ENCODE results near the gene IFNL2.

DNA sequence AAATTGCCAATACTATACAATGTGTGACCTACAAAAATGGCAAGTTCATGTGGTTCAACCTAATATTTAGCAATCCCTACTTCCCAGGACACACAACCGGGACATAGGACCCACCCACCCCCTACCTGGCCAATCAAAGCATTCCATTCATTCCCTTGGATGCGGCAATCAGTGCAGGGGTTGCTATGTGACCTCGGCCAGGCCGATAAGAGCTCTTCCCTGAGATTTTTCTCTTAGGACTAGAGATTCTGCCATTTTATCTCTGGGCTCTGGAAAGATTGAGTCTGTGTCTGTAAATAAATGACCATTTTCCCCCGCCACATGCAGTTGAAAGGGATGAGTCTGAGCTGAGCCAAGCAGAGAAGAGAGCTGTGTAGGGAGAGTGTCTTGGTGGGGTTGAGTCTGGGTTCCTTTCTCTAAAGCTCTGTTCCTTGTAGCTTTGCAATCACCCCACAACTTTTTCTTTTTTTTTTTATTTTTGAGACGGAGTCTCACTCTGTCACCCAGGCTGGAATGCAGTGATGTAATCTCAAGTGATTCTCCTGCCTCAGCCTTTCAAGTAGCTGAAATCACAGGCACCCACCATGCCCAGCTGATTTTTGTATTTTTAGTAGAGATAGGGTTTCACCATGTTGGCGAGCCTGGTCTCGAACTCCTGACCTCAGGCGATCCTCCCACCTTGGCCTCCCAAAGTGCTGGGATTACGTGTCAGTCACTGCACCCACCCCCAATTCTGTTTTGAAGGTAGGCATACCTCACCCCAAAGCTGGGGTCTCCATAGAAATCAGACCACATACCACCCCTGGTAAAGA lies 35.4 kb downstream of the IFNL2 start:
- TF ChIP-seq POLR2A (IDR thresholded peaks at IDR 0.05; ENCODE audit: low read depth, low read length) = no peak
- TF ChIP-seq, protein P1, sequence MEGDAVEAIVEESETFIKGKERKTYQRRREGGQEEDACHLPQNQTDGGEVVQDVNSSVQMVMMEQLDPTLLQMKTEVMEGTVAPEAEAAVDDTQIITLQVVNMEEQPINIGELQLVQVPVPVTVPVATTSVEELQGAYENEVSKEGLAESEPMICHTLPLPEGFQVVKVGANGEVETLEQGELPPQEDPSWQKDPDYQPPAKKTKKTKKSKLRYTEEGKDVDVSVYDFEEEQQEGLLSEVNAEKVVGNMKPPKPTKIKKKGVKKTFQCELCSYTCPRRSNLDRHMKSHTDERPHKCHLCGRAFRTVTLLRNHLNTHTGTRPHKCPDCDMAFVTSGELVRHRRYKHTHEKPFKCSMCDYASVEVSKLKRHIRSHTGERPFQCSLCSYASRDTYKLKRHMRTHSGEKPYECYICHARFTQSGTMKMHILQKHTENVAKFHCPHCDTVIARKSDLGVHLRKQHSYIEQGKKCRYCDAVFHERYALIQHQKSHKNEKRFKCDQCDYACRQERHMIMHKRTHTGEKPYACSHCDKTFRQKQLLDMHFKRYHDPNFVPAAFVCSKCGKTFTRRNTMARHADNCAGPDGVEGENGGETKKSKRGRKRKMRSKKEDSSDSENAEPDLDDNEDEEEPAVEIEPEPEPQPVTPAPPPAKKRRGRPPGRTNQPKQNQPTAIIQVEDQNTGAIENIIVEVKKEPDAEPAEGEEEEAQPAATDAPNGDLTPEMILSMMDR (IDR thresholded peaks at IDR 0.05; ENCODE audit: extremely low read depth in 1 of 2, insufficient read depth in 1 of 2, low read depth in 1 of 2, low read length in 2 of 2) = no peak
- no peak for TF ChIP-seq FOS (IDR thresholded peaks at IDR 0.05; ENCODE audit: borderline replicate concordance, insufficient read depth, low read length)
- no peak for TF ChIP-seq GATA2 (IDR thresholded peaks at IDR 0.05; ENCODE audit: insufficient read depth, insufficient read length, low read depth, low read length)
- no peak for TF ChIP-seq JUN (IDR thresholded peaks at IDR 0.05; ENCODE audit: borderline replicate concordance, insufficient read depth, insufficient read length, low read depth)
- no peak for TF ChIP-seq POLR2AphosphoS5 (IDR thresholded peaks at IDR 0.05; ENCODE audit: insufficient read depth, low read depth, low read length)

Measured in endothelial cell of umbilical vein (primary cell).